PC-9 (cell line): ENCODE data around the gene JPT1.

Source experiments
- EZH2 ChIP-seq: fragments of 200-600 bp; sonication (generic); IDR thresholded peaks from 2 replicates; pipeline ENCODE4 v1.8.0; 2017; ENCODE audit warnings: antibody characterized with exemption, low read depth
- TF ChIP-seq, protein P1 (sequence below): fragments of 200-600 bp; sonication (generic); conservative IDR thresholded peaks from 2 replicates; pipeline ENCODE4 v1.6.1; 2017; ENCODE audit warnings: mixed run types, antibody characterized with exemption, mild to moderate bottlenecking, moderate library complexity

DNA sequence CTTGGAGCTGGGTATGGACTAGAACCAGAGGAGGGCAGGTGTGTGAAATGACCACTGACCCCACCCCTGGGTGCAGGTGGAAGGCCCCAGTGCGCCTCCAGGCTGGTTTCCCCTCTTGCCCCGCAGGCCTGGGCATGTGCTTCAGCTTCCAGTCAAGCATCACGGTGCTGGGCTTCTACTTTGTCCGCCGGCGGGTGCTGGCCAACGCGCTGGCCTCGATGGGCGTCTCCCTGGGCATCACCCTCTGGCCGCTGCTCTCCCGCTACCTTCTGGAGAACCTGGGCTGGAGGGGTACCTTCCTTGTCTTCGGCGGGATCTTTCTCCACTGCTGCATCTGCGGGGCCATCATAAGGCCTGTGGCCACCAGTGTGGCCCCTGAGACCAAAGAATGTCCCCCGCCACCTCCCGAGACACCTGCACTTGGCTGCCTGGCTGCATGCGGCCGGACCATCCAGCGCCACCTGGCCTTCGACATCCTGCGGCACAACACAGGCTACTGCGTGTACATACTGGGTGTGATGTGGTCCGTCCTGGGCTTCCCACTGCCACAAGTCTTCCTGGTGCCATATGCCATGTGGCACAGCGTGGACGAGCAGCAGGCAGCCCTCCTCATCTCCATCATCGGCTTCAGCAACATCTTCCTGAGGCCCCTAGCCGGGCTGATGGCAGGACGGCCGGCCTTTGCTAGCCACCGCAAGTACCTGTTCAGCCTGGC lies 54.3 kb downstream of the JPT1 start:
- TF ChIP-seq, protein P1, sequence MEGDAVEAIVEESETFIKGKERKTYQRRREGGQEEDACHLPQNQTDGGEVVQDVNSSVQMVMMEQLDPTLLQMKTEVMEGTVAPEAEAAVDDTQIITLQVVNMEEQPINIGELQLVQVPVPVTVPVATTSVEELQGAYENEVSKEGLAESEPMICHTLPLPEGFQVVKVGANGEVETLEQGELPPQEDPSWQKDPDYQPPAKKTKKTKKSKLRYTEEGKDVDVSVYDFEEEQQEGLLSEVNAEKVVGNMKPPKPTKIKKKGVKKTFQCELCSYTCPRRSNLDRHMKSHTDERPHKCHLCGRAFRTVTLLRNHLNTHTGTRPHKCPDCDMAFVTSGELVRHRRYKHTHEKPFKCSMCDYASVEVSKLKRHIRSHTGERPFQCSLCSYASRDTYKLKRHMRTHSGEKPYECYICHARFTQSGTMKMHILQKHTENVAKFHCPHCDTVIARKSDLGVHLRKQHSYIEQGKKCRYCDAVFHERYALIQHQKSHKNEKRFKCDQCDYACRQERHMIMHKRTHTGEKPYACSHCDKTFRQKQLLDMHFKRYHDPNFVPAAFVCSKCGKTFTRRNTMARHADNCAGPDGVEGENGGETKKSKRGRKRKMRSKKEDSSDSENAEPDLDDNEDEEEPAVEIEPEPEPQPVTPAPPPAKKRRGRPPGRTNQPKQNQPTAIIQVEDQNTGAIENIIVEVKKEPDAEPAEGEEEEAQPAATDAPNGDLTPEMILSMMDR: no peak
- no peak for TF ChIP-seq EZH2
